ENCODE measurements around the gene TP63.
"Not testable (repeated sequence)": the region's sequence is repeated elsewhere in the genome, so short reads cannot be mapped to it uniquely, and the experiment has no call there.

TP63 gene

DNA sequence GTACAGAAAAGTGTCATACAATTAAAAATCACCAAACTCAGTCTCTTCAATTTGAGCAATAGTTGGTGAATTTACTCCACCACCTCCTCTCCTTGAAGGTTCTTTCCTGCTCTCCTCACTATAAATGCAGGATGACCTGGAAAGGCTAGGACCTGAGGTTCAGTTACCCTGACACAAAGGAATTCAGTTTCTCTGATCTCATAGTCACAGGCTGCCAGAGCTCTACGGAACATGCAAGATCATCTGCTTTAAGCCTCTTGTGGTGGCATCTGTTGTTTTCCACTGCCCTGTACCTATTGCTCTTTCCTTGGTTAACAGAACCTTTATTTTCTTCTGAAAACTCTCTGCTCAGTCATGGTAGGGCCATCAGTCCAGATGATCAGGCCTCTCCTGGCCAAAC, 4.9 kb upstream of the TP63 start:
- no peak for DNase-seq

DNA sequence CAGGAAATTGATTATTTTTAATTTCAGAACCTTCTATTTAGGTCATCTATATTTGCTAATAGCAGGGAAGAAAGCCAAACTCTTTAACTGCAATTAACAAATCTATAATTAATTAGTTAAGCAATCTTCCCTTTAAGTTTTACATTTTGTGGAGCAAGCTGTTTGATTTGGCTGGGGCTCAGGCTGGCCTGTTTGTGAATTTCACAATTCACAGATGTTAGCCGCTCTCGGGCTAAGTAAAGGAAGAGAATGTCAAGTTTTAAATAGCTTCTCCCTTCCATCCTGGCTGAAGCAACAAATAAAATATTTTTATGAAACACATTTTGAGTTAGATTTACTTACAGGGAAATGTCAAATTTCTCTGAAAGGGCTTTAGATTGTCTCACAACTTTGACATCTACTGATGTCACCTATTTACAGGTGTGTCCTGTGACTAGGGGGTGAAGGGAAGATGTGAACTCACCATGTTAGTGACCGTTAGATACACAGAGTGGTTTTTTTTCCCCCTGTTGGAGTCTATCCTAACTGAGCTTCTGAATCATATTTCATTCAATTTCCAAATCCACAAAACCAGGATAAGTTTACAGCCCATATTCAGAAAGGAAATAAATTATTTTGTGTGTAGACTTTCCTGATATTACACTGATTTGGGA, 1.3 kb upstream of the TP63 start:
- DNase-seq = no peak

DNA sequence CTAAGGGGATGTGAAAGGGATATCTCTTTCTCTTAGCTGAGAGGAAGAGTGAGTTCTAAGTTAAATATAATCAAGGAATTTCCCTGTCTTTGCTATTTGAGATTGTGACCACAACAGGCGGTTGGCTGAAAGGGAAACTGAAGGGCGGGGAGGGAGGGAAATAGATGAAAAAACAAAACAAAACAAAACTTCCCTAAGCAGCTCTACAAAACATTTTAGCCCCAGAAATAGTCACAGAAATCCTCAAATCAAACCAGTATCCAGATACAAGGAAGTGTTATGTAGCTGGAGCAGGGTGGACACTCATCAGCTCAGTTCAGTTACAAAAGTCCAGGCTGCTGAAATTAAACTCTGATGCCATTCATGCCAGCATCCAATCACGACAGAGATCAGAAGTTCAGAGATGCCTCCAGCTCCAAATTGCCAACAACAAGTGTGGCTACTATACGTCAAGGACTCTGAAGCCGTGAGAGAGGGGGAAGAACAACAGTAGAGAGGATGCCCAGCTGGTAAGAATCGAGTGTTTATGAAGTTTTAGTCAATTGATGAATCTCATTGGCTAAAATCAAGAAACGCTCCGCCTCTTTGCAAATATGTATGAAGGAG, 319 bp upstream of the TP63 start:
- DNase-seq = no peak

DNA sequence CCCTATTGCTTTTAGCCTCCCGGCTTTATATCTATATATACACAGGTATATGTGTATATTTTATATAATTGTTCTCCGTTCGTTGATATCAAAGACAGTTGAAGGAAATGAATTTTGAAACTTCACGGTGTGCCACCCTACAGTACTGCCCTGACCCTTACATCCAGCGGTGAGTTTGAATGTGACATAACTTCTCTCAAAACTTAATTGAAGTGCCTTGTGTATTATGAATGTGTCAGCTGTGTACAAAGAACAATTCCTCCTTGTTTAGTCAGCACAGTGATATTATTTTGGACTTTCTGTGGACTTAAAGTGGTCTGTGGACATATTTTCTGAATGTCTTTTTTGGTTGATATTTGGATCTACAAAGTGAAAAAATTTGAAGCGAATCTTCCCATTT, 220 bp downstream of the TP63 start:
- DNase-seq = no peak

DNA sequence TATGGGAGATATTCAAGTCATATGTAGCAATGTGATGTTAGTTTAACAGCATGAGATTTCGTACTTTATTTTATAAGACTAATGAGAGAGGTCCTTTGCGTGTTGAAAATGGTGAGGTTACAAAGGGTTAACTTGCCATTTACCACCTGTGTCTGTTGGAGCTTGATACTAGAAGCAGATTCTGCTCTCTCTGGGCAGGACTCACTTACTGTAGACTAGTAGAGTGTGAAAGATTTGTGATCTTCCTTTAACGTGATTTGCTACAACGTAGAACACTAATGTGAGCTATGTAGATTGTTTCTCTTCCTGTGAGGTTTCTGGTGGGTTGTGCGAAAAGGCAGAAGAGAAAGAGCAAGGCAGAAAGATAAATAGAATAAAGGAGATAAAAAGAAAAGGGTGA, 1.1 kb downstream of the TP63 start:
- DNase-seq = no peak

DNA sequence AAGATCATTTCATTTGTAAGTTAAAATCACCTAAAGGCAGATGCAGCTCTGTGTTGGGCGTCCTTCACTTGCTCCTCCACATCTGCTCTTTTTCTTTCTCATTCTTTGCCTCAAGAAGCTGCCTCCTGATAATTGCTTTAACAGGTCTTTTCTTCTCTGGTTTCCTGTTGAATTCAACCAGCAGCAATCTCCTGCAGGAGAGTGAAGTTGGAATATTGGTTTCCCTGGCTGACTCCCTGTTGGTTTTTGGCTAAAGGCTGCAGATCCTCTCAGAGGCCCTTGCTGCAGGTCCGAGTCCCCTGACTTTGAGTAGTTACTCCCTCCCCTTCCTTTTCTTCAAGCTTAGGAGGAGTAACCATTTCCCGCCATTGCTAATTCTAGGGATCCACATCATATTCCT, 4.2 kb downstream of the TP63 start:
- DNase-seq = no peak

DNA sequence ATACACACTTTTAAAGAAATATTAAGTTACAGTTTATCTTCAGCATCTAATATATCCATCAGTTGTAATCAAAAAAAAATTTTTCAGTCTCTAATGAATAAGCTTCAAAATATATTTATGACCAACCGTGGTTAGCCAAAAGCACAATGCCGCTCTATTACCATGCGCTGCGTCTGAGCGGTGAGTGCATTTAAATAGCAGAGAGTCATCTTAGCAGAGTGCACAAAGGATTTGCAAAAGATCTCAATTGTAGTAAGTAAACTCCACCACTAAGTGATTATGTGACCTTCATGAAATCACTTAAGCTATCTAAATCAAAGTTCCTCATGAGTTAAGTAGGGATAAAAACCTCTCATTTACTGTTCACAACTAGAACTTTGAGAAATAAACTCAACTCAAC, 4.9 kb downstream of the TP63 start:
- no peak for DNase-seq

DNA sequence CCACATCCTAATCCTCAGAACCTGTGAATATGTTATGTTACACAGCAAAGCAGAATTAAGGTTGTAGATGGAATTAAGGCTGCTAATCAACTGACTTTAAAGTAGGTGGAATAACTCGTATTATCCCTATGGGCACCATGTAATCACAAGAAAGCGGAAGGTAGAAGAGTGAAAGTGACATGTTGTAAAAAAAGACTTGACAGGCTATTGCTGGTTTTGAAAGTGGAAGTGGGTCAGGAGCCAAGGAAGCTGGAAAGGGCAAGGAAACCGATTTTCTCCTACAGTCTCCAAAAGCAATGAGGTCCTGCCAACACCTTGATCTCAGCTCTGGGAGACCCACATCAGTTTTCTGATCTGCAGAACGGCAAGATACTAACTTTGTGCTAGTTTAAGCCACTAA, 6.6 kb downstream of the TP63 start:
- DNase-seq = no peak

DNA sequence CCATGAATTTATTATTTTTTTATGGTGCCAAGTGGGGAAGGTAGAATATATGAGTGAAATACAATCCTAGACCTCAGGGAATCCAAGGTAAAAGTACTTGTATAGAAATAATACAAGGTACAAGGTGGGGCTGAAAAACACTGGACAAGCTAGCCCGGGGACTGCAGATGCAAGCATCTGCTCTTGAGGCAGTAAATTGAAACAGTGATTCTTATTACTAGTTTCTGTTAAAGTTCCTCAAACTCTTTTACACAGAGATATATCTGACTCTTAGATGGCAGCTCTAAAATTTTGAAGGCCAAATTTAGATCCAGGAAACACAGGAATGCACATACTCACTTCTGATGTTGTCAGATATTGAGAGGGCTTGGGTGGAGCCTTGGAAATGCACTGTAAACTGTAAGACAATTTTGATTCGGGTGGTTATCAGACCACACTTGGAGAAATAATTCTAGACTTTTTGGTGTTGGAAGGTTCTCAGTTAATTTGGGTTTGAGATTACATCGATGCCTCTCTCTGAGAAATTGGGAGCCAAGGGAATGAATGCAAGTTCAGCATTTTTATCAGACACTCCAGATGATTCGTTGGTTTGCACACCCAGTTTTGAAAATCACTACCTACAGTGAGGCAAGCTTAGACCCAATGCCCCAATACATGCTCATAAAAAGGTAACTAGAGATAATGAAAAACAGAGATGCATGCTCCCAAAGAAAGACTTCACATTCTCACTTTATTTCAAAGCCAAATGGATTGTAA, 7.3 kb downstream of the TP63 start:
- no peak for DNase-seq

DNA sequence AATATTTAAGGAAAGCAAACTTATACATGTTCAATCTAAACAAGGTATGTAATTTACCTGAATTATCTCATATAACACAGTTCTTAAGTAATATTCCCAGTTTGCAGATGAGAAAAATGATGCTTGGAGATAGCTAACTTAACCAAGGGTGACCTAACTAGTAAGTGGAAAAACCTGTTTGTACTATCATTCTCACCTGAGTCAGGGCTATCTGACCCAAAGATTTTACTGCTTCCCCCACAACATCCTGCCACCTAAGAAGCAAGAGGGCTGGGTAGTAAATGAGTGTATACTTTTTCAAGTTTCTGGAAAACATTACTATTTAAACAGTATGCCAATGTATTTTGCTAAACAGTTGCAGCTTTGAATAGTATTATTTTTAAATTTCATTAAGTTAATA, 10.6 kb downstream of the TP63 start:
- DNase-seq = no peak

DNA sequence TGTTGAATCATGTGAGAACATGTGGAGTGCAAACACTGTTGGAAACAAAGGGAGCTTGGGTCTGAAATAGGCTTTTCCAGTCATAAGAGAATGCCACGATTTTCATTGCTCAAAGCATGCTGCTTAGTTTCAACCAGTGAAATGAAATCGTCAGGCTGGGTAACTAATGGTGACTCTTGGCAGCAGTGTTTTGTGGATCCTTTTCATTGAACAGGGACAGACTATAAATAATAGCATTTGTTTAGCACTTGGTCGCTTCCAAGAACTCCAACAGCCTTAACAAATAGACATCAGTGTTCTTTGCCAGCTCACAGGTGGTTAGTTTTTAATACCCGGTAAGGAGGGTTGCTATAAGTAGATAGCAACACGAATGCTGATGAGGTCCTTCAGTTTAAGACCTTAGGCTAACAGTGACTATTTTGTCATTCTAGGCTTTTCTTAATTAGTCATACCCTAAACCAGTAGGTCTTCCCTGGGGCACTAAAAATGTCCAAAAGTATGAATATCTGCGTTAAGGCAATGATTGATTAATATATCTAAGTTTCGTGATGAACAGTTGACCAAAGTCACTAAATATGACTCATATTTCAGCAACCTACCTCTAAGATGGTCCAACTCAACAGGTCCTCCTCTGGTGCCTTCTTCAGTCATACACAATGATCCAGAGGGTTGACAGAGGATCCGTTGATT, 15.8 kb downstream of the TP63 start:
- DNase-seq = no peak

DNA sequence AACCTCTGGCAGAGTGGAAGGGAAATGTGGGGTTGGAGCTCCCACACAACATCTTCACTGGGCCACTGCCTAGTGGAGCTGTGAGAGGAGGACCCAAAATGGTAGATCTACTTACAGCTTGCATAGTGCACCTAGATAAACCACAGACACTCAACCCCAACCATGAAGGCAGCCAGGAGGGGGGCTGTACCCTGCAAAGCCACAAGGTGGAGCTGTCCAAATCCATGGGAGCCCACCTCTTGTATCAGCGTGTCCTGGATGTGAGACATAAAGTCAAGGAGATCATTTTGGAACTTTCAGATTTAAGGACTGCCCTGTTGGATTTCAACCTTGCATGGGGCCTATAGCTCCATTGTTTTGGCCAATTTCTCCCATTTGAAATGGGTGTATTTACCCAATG, 20.9 kb downstream of the TP63 start:
- no peak for DNase-seq

DNA sequence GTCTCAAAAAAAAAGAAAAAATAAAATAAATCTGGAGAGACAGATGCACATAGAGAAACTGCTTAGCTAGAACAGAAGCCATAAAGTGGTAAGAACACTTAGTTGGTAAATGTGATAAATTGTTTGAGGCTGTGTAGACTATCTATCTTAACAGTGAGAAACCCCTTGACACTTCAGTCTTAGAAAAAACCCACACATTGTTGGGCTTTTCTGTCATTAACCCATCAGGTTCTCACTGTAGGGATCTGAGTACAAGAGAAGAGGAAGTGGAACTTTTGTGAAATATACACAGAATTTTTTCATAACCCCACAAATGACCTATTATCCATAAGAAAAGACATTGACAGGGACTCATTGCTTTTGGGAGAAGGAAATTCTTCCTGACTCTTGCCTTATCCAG, 24.4 kb downstream of the TP63 start:
- DNase-seq = no peak

DNA sequence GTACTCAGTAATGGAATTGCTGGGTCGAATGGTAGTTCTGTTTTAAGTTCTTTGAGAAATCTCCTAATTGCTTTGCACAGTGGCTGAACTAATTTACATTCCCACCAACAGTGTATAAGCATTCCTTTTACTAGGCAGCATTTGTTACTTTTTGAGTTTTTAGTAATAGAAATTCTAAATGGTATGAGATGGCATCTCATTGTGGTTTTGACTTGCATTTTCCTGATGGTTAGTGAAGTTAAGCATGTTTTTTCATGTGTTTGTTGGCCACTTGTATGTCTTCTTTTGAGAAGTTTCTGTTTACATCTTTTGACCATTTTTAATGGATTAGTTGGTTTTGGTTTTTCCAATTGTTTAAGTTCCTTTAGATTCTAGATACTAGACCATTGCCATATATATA, 28.4 kb downstream of the TP63 start:
- DNase-seq = no peak

DNA sequence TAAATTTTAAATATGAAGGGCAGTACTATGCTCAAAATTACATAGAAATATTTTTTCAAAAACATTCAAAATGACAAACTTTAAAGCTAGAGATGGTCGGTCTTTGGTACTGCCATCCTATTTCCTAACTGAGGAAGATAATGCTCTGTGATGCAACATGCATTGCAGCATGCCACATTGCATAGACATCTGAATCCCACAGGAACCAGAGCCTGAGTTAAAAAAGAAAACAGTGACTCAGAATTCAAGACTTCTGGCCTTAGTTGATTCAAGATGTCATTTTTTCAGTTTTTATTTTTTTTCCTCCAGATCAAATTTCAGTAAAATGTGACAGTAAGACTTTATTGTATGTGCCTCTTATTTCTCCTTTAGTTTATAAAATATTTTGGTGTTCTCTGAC, 33.1 kb downstream of the TP63 start:
- DNase-seq = no peak

DNA sequence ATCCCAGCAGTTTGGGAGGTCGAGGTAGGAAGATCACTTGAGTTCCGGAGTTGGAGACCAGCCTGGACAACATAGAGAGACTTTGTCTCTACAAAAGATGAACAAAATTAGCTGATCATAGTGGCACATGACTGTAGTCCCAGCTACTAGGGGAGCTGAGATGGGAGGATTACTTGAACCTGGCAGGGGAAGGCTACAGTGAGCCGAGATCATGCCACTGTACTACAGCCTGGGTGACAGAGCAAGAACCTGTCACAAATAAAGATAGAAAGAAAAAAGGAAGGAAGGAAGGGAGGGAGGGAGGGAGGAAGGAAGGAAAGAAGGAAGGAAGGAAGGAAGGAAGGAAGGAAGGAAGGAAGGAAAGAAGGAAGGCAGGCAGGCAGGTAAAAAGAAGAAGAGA, 41.2 kb downstream of the TP63 start:
- DNase-seq = not testable (repeated sequence)

DNA sequence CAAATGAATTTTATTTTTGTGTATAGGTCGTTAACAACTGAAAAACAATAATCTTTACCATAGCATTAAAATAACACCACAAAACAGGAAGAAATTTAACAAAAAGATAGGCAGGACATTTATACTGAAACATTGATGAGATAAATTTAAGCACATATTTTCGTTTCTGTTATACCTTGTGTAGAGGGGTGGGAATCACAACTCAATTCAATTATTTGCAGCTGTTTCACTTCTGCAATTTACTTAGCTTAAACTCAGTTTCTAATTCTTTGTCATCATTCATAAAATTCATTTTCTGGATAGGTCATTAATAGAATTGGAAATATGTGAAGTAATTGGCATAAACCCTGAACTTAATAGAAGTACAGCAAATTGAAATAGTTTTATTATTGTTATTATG, 42.3 kb downstream of the TP63 start:
- no peak for DNase-seq

DNA sequence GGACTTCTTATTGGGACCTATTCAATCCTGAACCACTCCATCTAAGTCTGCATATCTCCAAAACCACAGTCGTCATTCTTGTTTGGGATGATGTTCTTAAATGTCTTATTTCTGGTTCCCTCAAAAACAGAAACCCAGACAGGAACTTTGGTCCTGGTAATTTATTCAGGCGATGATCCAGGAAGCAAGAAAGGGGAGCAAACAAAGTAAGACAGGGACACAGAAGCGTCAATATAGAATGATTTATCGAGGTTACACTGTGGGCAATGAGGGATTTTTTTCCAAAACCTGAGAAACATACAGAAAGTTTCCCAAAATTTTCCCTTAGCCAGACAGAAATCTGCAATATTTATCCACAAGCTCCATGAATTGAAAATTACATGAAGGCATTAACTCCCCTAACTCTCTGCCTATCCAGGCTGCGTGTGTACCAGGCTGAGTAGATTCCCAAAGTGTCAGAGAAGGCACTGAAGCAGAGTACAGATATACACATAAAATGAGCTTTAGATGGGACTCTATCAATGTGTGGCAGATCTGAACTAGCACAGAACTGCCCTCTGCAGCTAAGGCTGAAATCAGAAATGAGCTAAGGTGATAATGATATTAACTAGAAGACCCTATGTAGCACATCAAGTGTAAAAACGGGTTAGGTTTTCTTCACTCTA, 43.2 kb downstream of the TP63 start:
- DNase-seq = no peak

DNA sequence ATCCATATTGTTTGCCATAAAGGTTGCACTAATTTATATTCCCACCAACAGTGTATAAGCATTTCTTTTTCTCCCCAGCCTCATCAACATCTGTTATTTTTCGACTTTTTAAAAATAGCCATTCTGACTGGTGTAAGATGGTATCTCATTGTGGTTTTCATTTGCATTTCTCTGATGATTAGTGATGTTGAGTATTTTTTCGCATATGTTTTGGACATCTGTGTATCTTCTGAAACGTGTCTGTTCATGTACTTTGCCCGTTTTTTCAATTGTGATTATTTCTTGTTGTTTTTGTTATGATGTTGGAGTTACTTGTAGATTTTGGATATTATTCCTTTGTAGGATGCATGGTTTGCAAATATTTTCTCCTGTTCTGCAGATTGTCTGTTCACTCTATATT, 46.5 kb downstream of the TP63 start:
- DNase-seq = no peak

DNA sequence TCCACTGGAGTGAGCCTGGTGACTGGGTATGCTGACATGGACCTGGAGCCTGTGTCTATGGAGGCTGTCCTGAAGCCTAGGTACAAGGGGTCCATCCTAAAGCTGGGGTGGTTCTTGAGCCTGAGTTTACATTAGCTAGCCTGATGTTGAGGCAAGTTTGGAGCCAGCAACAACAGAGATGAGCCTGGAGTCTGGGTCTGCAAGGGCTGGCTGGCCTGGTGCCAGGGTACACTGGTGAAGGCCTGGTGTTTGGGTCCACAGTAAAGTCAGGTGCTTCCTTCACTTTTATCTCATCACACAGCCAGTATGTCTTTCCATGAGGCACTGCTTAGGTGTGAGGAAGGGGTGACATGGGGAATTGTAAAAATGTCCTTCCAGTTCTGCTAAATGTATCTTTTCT, 49.5 kb downstream of the TP63 start:
- no peak for DNase-seq

DNA sequence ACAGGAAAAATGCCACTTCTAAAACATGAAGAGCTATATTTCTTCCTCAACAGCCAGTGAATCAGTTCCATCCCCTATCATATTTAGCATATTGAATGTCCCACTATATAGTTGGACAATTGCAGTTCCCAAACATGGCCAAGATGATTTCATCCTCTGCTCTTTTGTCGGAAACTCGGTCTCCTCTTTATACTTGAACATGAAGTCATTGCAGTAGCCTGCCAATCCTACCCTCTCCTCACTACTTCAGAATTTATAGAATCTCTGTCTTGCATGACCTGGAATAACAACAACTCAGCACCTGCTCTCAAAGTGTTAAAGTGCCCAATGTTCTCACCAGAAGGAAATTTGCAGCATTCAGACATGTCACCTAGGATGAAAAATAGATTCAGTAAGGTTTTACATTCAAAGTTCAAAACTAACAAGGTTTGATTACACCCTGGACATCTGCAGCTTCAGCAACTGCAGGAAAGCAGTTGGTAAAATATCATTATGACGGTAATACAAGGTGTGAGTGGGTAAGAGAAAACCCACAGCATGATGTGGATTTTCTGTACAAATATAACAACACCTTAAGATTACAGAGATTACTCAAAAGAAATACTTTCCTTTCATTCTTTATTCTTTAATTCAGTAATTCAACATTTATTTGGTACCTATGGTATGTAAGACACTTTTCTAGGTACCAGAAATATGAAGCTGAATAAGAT, 52.5 kb downstream of the TP63 start:
- DNase-seq = no peak

DNA sequence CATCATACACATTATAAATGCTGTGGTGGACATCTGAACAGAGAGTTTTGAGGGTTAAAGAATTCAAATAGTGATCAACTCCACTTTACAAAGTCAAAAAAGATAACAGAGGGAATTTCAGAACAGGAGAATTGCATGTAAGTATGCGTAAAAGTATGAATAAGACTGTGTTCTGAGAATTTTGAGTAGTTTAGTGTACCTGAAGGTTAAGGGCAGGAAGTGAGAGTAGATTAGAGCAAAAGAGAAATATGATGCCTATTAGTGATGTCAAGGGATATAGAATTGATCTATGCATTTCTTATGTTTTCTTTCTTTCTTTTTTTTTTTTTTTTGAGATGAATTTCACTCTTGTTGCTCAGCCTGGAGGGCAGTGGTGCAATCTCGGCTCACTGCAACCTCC, 53.1 kb downstream of the TP63 start:
- no peak for DNase-seq

DNA sequence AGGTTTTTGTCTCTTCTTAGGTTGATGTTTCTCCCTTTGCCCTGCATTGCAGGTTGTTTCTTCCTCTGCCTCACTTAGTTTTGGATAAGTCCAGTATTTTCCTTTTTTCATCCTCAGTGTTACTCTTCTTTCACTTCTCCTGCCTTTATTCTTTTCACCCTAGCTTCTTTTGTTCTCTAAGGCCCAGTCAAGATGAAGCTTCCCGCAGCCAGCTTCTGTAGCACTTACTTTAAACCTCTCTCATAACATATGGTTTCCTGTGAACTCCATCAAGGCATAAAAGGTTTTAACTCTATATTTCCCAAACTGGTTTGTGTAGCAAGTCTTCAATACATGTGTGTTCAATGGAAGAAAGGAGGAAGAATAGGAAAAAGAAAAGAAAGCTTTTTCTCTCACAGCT, 54.1 kb downstream of the TP63 start:
- DNase-seq = no peak

Data from NCI-H1694 treated with DMSO at 0.1 percent for 48 hours (cell line).